GM12875 (cell line): ENCODE measurements around the gene TNIK.

Experiments
- H3K4me3 ChIP-seq: one replicate; pipeline ENCODE4 v1.5.1; 2011; ENCODE audit warnings: low read depth, low read length, control low read depth
- CTCF ChIP-seq: IDR thresholded peaks from 2 replicates; pipeline ENCODE4 v1.5.1; 2011; ENCODE audit warnings: low read depth, mild to moderate bottlenecking, control low read depth, inconsistent platforms, low read length, moderate library complexity, borderline replicate concordance; ENCODE audit not compliant: insufficient read depth

Gene TNIK

GRCh38 chr3:171157980-171158379 is 302.2 kb downstream of the TNIK start:
- TF ChIP-seq CTCF, result no peak
- no peak overlapping the region for H3K4me3 ChIP-seq

- no peak for TF ChIP-seq CTCF
- no peak overlapping the region for H3K4me3 ChIP-seq
Observed at GRCh38 chr3:171157286-171157685, 302.9 kb downstream of the TNIK start.

- H3K4me3 ChIP-seq, result no peak overlapping the region
- TF ChIP-seq CTCF, result no peak
Observed at GRCh38 chr3:171156401-171157010, 303.7 kb downstream of the TNIK start.

GRCh38 chr3:171155122-171155700 is 305.0 kb downstream of the TNIK start:
- TF ChIP-seq CTCF, result no peak
- H3K4me3 ChIP-seq, result no peak overlapping the region

GRCh38 chr3:171150945-171151344 is 309.3 kb downstream of the TNIK start:
- no peak for TF ChIP-seq CTCF
- no peak overlapping the region for H3K4me3 ChIP-seq

- H3K4me3 ChIP-seq, result no peak overlapping the region
- no peak for TF ChIP-seq CTCF
Observed at GRCh38 chr3:171149526-171150116, 310.6 kb downstream of the TNIK start.

- no peak overlapping the region for H3K4me3 ChIP-seq
- no peak for TF ChIP-seq CTCF
Observed at GRCh38 chr3:171145798-171146197, 314.4 kb downstream of the TNIK start.
